ENCODE data around the gene OVOL3. TPM values are rescaled to one million over a fixed set of nuclear protein-coding genes. Genes with fewer than 3 reads are reported as not detected.
"Not testable (repeated sequence)": the region's sequence is repeated elsewhere in the genome, so short reads cannot be mapped to it uniquely, and the experiment has no call there.

Gene OVOL3
- total and polyA plus RNA-seq, 9 donors = 0.18 TPM; not detected in 8

GRCh38 chr19:36128392-36128736, 17.4 kb downstream of the OVOL3 start:
- no peak for DNase-seq
- Histone ChIP-seq H3K27me3 (ENCODE audit: control insufficient read depth, insufficient read depth, low read length) (no peaks in the 10 kb centered on the region), H3K4me3 (ENCODE audit: low read length) (peak overlapping the region; percentile 51), H3K4me1 (ENCODE audit: control insufficient read depth, insufficient read depth, low read length) (peaks cover 11% of the 10 kb centered on the region), H3K36me3 (ENCODE audit: control insufficient read depth, insufficient read depth, low read length) (peaks cover 22% of the 10 kb centered on the region), H3K9me3 (replicated peaks; ENCODE audit: control insufficient read depth, low read depth, low read length) (no peaks in the 10 kb centered on the region), H3K27ac (ENCODE audit: low read length) (peak overlapping the region; percentile 95)
- 40% methylated on average over 1 of the region's 10 CpGs for WGBS (ENCODE audit: insufficient coverage)

- not testable (repeated sequence) for H3K27ac ChIP-seq (ENCODE audit: low read length); DNase-seq; H3K27me3 ChIP-seq (ENCODE audit: control insufficient read depth, insufficient read depth, low read length); H3K9me3 ChIP-seq (replicated peaks; ENCODE audit: control insufficient read depth, low read depth, low read length); H3K4me3 ChIP-seq (ENCODE audit: low read length); H3K36me3 ChIP-seq (ENCODE audit: control insufficient read depth, insufficient read depth, low read length)
- peaks cover 11% of the 10 kb centered on the region for H3K4me1 ChIP-seq (ENCODE audit: control insufficient read depth, insufficient read depth, low read length)
- 61% methylated on average over 5 of the region's 6 CpGs for WGBS (ENCODE audit: insufficient coverage)
Measured at GRCh38 chr19:36131221-36131620, 20.3 kb downstream of the OVOL3 start.

- not testable (repeated sequence) for H3K9me3 ChIP-seq (replicated peaks; ENCODE audit: control insufficient read depth, low read depth, low read length); H3K27me3 ChIP-seq (ENCODE audit: control insufficient read depth, insufficient read depth, low read length); H3K4me3 ChIP-seq (ENCODE audit: low read length); DNase-seq; H3K36me3 ChIP-seq (ENCODE audit: control insufficient read depth, insufficient read depth, low read length); H3K4me1 ChIP-seq (ENCODE audit: control insufficient read depth, insufficient read depth, low read length); H3K27ac ChIP-seq (ENCODE audit: low read length)
- 94% methylated on average over 2 of the region's 4 CpGs for WGBS (ENCODE audit: insufficient coverage)
Measured at GRCh38 chr19:36134867-36135266, 23.9 kb downstream of the OVOL3 start.

- Histone ChIP-seq H3K4me3 (ENCODE audit: low read length) (no peak overlapping the region), H3K27me3 (ENCODE audit: control insufficient read depth, insufficient read depth, low read length) (no peaks in the 10 kb centered on the region), H3K27ac (ENCODE audit: low read length) (no peak overlapping the region), H3K9me3 (replicated peaks; ENCODE audit: control insufficient read depth, low read depth, low read length) (no peaks in the 10 kb centered on the region), H3K36me3 (ENCODE audit: control insufficient read depth, insufficient read depth, low read length) (peaks cover 8% of the 10 kb centered on the region), H3K4me1 (ENCODE audit: control insufficient read depth, insufficient read depth, low read length) (peaks cover 19% of the 10 kb centered on the region)
- DNase-seq = no peak
- 79% methylated on average over 8 of the region's 12 CpGs for WGBS (ENCODE audit: insufficient coverage)
Measured at GRCh38 chr19:36136964-36137686, 26.2 kb downstream of the OVOL3 start.

GRCh38 chr19:36139120-36139472, 28.2 kb downstream of the OVOL3 start:
- peak overlapping the region; percentile 97 for H3K27ac ChIP-seq (ENCODE audit: low read length)
- no peaks in the 10 kb centered on the region for H3K27me3 ChIP-seq (ENCODE audit: control insufficient read depth, insufficient read depth, low read length)
- peak overlapping the region; percentile 92 for H3K4me3 ChIP-seq (ENCODE audit: low read length)
- 9% methylated on average over 1 of the region's 7 CpGs for WGBS (ENCODE audit: insufficient coverage)
- no peaks in the 10 kb centered on the region for H3K9me3 ChIP-seq (replicated peaks; ENCODE audit: control insufficient read depth, low read depth, low read length)
- DNase-seq = no peak
- peaks cover 19% of the 10 kb centered on the region for H3K4me1 ChIP-seq (ENCODE audit: control insufficient read depth, insufficient read depth, low read length)
- H3K36me3 ChIP-seq (ENCODE audit: control insufficient read depth, insufficient read depth, low read length) = peaks cover 21% of the 10 kb centered on the region

- Histone ChIP-seq H3K4me1 (ENCODE audit: control insufficient read depth, insufficient read depth, low read length) (peaks cover 19% of the 10 kb centered on the region), H3K9me3 (replicated peaks; ENCODE audit: control insufficient read depth, low read depth, low read length) (no peaks in the 10 kb centered on the region), H3K27ac (ENCODE audit: low read length) (peak within 1 kb of the TSS; percentile 97), H3K27me3 (ENCODE audit: control insufficient read depth, insufficient read depth, low read length) (no peaks in the 10 kb centered on the region), H3K4me3 (ENCODE audit: low read length) (peak within 1 kb of the TSS; percentile 92), H3K36me3 (ENCODE audit: control insufficient read depth, insufficient read depth, low read length) (peaks cover 27% of the 10 kb centered on the region)
- WGBS (ENCODE audit: insufficient coverage) = under 1% methylated on average over 71 of the region's 75 CpGs
- peak; percentile 99 for DNase-seq
Measured at GRCh38 chr19:36139473-36140303, 28.7 kb downstream of the OVOL3 start, which contains the start of gene CAPNS1. Gene CAPNS1 (plus strand): TSS chr19:36140066. CDS start chr19:36141012, 946 bp downstream.

GRCh38 chr19:36140304-36141038, 29.5 kb downstream of the OVOL3 start:
- peak; percentile 85 for DNase-seq
- Histone ChIP-seq H3K4me3 (ENCODE audit: low read length) (peak overlapping the region; percentile 92), H3K27me3 (ENCODE audit: control insufficient read depth, insufficient read depth, low read length) (no peaks in the 10 kb centered on the region), H3K27ac (ENCODE audit: low read length) (peak overlapping the region; percentile 97), H3K36me3 (ENCODE audit: control insufficient read depth, insufficient read depth, low read length) (peaks cover 33% of the 10 kb centered on the region), H3K4me1 (ENCODE audit: control insufficient read depth, insufficient read depth, low read length) (peaks cover 19% of the 10 kb centered on the region), H3K9me3 (replicated peaks; ENCODE audit: control insufficient read depth, low read depth, low read length) (no peaks in the 10 kb centered on the region)
- WGBS (ENCODE audit: insufficient coverage) = 2% methylated on average over 20 of the region's 31 CpGs

- Histone ChIP-seq H3K4me3 (ENCODE audit: low read length) (peak overlapping the region; percentile 92), H3K36me3 (ENCODE audit: control insufficient read depth, insufficient read depth, low read length) (peaks cover 41% of the 10 kb centered on the region), H3K4me1 (ENCODE audit: control insufficient read depth, insufficient read depth, low read length) (peaks cover 19% of the 10 kb centered on the region), H3K27me3 (ENCODE audit: control insufficient read depth, insufficient read depth, low read length) (no peaks in the 10 kb centered on the region), H3K27ac (ENCODE audit: low read length) (peak overlapping the region; percentile 97), H3K9me3 (replicated peaks; ENCODE audit: control insufficient read depth, low read depth, low read length) (no peaks in the 10 kb centered on the region)
- WGBS (ENCODE audit: insufficient coverage) = 28% methylated on average over 28 of the region's 42 CpGs
- peak; percentile 84 for DNase-seq
Measured at GRCh38 chr19:36141039-36141927, 30.3 kb downstream of the OVOL3 start.

GRCh38 chr19:36142046-36142445, 31.1 kb downstream of the OVOL3 start:
- H3K27ac ChIP-seq (ENCODE audit: low read length) = no peak overlapping the region
- H3K4me1 ChIP-seq (ENCODE audit: control insufficient read depth, insufficient read depth, low read length) = peaks cover 14% of the 10 kb centered on the region
- no peaks in the 10 kb centered on the region for H3K9me3 ChIP-seq (replicated peaks; ENCODE audit: control insufficient read depth, low read depth, low read length)
- no peak overlapping the region for H3K4me3 ChIP-seq (ENCODE audit: low read length)
- no peaks in the 10 kb centered on the region for H3K27me3 ChIP-seq (ENCODE audit: control insufficient read depth, insufficient read depth, low read length)
- 81% methylated on average over 5 of the region's 14 CpGs for WGBS (ENCODE audit: insufficient coverage)
- no peak for DNase-seq
- peaks cover 48% of the 10 kb centered on the region for H3K36me3 ChIP-seq (ENCODE audit: control insufficient read depth, insufficient read depth, low read length)
